Measurements from ENCODE around the gene MAP1LC3B. TPM values are rescaled to one million over a fixed set of nuclear protein-coding genes. Genes with fewer than 3 reads are reported as not detected.
A peak's percentile ranks its signal among the peaks of the same experiment; 100 is the strongest.

Gene MAP1LC3B
- total RNA-seq, 1 donor from 2014 or later: 40.8 TPM

DNA sequence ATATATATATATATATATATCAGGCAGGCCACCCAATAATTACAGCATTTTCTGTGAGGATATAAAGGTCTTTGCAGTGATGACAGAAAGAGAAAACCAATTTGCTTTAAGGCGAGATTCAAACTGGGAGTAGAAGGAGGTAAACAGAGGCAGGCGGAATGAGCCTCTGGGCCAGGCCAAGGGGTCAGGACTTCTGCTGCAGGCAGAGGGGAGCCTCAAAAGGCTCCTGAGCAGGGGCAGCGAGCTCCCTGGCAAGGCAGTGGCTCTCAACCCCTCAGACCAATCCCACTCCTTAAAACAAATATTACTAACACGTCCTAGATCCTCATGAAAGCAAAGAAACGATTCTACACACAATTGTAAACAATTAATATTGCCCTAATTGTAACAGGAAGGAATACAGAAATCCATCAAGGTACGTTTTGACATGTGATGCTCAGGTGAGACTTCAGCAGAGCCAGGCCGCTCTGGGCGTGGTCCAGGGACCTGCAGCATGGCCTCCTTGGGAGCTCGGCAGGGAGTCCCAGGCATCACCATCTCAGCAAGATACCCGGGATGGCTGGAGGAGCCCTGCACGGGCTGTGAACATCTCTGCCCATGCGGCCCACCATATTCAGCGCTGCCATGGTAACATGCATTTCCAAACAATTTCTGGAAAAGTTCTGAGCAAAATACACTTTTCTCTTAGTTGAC is 27.0 kb upstream of the MAP1LC3B start:
- H3K27ac Mint-ChIP-seq: no peak overlapping the region
- no peak overlapping the region for H3K4me3 Mint-ChIP-seq
- no peaks in the 10 kb centered on the region for H3K9me3 Mint-ChIP-seq
- H3K27me3 Mint-ChIP-seq (ENCODE audit: insufficient read depth): no peaks in the 10 kb centered on the region
- peaks cover 11% of the 10 kb centered on the region for H3K36me3 Mint-ChIP-seq (ENCODE audit: low read depth)
- peaks cover 40% of the 10 kb centered on the region for H3K4me1 Mint-ChIP-seq (ENCODE audit: low read depth)
- DNase-seq (ENCODE audit: low spot score): no peak
- intact Hi-C loops (cut with micrococcal nuclease): no loop called here

DNA sequence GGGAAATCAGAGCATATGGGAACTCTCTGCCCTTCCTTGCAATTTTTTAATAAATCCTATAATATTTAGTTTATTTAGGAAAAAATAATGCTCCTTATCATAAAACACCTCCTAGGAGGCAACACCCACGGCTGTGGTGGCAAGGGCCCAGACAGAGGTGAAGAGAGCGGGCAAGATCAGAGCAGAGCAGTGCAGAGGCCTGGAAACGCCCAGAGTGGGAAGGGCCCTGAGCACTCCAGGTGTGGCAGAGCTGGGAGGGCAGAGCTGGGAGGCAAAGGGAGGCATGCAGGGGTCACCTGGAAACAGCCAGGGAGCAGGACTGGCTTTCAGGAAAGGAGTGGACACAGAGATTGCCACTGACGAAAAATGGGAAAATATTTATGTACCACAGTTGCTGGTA is 25.8 kb upstream of the MAP1LC3B start:
- Mint-ChIP-seq H3K36me3 (ENCODE audit: low read depth) (peaks cover 8% of the 10 kb centered on the region), H3K27me3 (ENCODE audit: insufficient read depth) (no peaks in the 10 kb centered on the region), H3K27ac (no peak overlapping the region), H3K4me3 (no peak overlapping the region), H3K9me3 (no peaks in the 10 kb centered on the region), H3K4me1 (ENCODE audit: low read depth) (peaks cover 37% of the 10 kb centered on the region)
- intact Hi-C loops (cut with micrococcal nuclease): no loop called here
- no peak for DNase-seq (ENCODE audit: low spot score)

DNA sequence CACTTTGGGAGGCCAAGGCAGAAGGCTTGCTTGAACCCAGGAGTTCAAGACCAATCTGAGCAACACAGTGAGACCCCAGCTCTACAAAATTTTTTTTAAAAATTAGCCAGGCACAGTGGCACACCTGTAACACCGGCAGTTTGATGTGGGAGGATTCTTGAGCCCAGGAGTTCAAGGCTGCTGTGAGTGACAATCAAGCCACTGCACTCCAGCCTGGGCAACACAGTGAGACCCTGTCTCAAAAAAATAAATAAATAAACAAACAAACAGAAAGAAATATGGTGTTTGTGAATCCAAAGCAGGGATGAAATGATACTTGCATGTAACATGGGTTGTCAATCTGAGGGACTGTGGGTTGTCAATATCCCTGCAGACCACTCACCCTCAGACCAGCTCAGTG is 25.2 kb upstream of the MAP1LC3B start:
- no peak overlapping the region for H3K4me3 Mint-ChIP-seq
- intact Hi-C loops (cut with micrococcal nuclease): no loop called here
- no peaks in the 10 kb centered on the region for H3K9me3 Mint-ChIP-seq
- no peak overlapping the region for H3K27ac Mint-ChIP-seq
- peaks cover 37% of the 10 kb centered on the region for H3K4me1 Mint-ChIP-seq (ENCODE audit: low read depth)
- H3K36me3 Mint-ChIP-seq (ENCODE audit: low read depth): peaks cover 8% of the 10 kb centered on the region
- no peak for DNase-seq (ENCODE audit: low spot score)
- H3K27me3 Mint-ChIP-seq (ENCODE audit: insufficient read depth): no peaks in the 10 kb centered on the region

- Mint-ChIP-seq H3K4me1 (ENCODE audit: low read depth) (peaks cover 37% of the 10 kb centered on the region), H3K4me3 (no peak overlapping the region), H3K27me3 (ENCODE audit: insufficient read depth) (no peaks in the 10 kb centered on the region), H3K27ac (no peak overlapping the region), H3K9me3 (no peaks in the 10 kb centered on the region), H3K36me3 (ENCODE audit: low read depth) (peaks cover 8% of the 10 kb centered on the region)
- DNase-seq (ENCODE audit: low spot score): no peak
- intact Hi-C loops (cut with micrococcal nuclease): no loop called here
Observed at GRCh38 chr16:87367529-87367928, 24.6 kb upstream of the MAP1LC3B start.

- intact Hi-C loops (cut with micrococcal nuclease): no loop called here
- Mint-ChIP-seq H3K27ac (peak overlapping the region; percentile 55), H3K9me3 (no peaks in the 10 kb centered on the region), H3K4me3 (no peak overlapping the region), H3K27me3 (ENCODE audit: insufficient read depth) (no peaks in the 10 kb centered on the region), H3K36me3 (ENCODE audit: low read depth) (peaks cover 8% of the 10 kb centered on the region), H3K4me1 (ENCODE audit: low read depth) (peaks cover 37% of the 10 kb centered on the region)
- no peak for DNase-seq (ENCODE audit: low spot score)
Observed at GRCh38 chr16:87368029-87368770, 23.9 kb upstream of the MAP1LC3B start.

DNA sequence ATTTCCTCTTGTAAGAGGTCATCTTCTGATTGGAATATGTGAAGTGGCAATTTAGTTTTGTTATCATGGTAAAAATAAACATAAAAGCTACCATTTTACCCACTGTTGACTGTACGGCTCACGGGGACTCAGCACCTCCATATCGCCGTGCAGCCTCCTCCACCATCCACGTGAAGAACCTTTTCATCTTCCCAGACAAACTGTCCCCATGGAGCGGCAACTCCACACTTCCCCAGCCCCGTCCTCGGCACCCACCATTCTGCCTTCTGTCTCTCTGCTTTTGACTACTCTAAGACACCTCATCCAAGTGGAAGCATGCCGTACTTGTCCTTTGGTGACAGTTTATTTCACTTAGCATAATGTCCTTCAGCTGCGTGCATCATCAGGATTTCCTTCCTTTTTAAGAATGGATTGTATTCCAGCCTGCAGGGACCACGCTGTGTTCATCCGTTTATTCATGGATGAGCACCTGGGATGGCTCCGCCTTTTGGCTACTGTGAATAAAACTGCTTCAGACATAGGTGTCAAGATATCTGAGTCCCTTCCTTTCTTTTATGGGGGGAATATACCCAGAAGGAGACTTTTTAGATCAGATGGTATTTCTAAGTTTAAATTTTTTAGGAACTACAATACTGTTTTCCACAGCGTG is 22.9 kb upstream of the MAP1LC3B start:
- H3K36me3 Mint-ChIP-seq (ENCODE audit: low read depth): peaks cover 3% of the 10 kb centered on the region
- H3K9me3 Mint-ChIP-seq: no peaks in the 10 kb centered on the region
- H3K4me1 Mint-ChIP-seq (ENCODE audit: low read depth): peaks cover 31% of the 10 kb centered on the region

DNA sequence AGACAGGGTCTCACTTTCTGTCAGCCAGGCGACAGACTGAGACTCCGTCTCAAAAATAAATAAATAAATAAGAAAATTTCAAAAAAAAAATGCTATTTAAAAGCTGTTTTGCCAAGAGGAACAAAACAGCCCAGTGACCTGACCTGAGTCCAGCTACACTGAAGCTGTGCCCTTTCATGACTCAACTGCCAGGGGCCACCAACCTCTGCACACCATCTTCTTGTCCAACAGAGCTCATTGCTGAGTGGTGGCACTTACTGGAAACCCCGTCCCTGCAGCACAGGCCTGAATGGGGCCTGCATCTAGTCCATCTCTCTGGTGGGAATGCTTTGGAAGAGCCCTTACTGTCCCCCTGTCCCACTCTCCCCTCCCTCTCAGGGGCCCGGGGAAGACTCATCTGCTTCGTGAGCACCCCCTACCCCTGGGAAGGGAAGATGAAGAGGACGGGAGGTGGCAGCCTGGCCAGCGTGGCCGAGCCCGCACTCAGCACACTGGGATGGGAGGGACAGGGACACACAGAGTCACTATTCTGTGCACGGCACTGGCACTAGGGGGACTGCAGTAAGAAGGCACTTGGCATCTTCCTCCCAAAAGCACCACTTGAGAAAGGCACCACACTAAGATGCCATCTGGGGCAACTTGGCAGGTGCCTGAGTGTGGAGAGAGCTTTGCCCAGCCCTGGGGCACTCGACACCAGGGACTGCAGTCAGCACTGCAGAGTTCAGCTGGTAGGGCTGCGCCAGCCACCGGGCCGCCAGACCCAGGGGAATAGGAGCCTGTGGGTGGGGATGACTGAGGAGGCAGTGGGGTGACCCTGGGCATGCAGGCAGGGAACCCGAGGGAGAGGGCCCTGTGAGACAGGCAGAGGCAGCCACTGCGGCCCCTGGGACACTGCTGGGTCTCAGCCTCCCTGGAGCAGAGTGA is 22.1 kb upstream of the MAP1LC3B start:
- Mint-ChIP-seq H3K36me3 (ENCODE audit: low read depth) (peaks cover 3% of the 10 kb centered on the region), H3K27ac (peak overlapping the region; percentile 18), H3K27me3 (ENCODE audit: insufficient read depth) (no peaks in the 10 kb centered on the region), H3K4me1 (ENCODE audit: low read depth) (peaks cover 23% of the 10 kb centered on the region), H3K4me3 (no peak overlapping the region), H3K9me3 (no peaks in the 10 kb centered on the region)
- intact Hi-C loops (cut with micrococcal nuclease): no loop called here
- DNase-seq (ENCODE audit: low spot score): no peak

More for the DNA sequence above, 22.9 kb upstream of the MAP1LC3B start:
- no peaks in the 10 kb centered on the region for H3K27me3 Mint-ChIP-seq (ENCODE audit: insufficient read depth)
- H3K4me3 Mint-ChIP-seq: no peak overlapping the region
- intact Hi-C loops (cut with micrococcal nuclease): no loop called here
- no peak overlapping the region for H3K27ac Mint-ChIP-seq
- DNase-seq (ENCODE audit: low spot score): no peak

- Mint-ChIP-seq H3K4me3 (no peak overlapping the region), H3K36me3 (ENCODE audit: low read depth) (peaks cover 2% of the 10 kb centered on the region), H3K9me3 (no peaks in the 10 kb centered on the region), H3K27ac (no peak overlapping the region), H3K27me3 (ENCODE audit: insufficient read depth) (no peaks in the 10 kb centered on the region), H3K4me1 (ENCODE audit: low read depth) (peaks cover 22% of the 10 kb centered on the region)
- DNase-seq (ENCODE audit: low spot score): no peak
- intact Hi-C loops (cut with micrococcal nuclease): no loop called here
Observed at GRCh38 chr16:87371261-87371866, 20.8 kb upstream of the MAP1LC3B start.

DNA sequence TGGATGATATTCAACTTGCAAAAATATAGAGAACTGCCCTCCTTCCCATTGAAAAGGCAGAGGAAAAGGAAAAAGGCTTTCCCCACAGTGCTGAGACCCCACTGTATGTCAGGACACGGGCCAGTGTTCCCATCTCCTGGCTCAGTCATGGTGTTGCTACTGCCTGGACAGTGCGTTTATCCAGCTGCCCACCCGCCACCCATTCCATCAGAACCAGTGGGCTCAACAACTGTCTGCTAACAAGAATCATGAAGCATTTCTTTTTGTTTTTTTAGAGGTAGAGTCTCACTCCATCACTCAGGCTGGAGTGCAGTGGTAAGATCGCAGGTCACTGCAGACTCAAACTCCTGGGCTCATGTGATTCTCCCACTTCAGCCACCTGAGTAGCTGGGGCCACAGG is 19.8 kb upstream of the MAP1LC3B start:
- intact Hi-C loops (cut with micrococcal nuclease): no loop called here
- Mint-ChIP-seq H3K4me1 (ENCODE audit: low read depth) (peaks cover 25% of the 10 kb centered on the region), H3K4me3 (no peak overlapping the region), H3K36me3 (ENCODE audit: low read depth) (no peaks in the 10 kb centered on the region), H3K9me3 (no peaks in the 10 kb centered on the region), H3K27me3 (ENCODE audit: insufficient read depth) (no peaks in the 10 kb centered on the region), H3K27ac (no peak overlapping the region)
- no peak for DNase-seq (ENCODE audit: low spot score)

DNA sequence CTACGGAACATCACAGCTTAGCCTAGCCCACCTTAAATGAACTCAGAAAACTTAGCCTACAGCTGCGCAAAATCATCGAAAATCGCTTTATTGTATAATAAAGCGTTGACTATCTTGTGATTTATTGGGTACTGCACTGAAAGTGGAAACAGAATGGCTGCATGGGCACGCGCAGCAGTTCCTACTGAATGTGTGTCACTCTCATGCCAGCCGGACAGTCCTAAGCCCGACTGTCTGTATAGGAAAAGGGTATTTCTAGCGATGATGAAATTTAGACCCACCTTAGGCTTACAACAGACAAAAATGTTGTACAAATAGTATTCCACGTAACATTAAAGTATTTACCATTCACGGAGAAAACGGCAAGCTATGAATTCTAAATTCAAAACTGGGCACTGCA is 17.8 kb upstream of the MAP1LC3B start:
- H3K4me1 Mint-ChIP-seq (ENCODE audit: low read depth): peaks cover 12% of the 10 kb centered on the region
- peaks cover 2% of the 10 kb centered on the region for H3K36me3 Mint-ChIP-seq (ENCODE audit: low read depth)
- no peaks in the 10 kb centered on the region for H3K27me3 Mint-ChIP-seq (ENCODE audit: insufficient read depth)
- no peak overlapping the region for H3K27ac Mint-ChIP-seq
- no peaks in the 10 kb centered on the region for H3K9me3 Mint-ChIP-seq
- no peak overlapping the region for H3K4me3 Mint-ChIP-seq
- no peak for DNase-seq (ENCODE audit: low spot score)
- intact Hi-C loops (cut with micrococcal nuclease): no loop called here

- H3K27ac Mint-ChIP-seq: peak overlapping the region; percentile 29
- no peak for DNase-seq (ENCODE audit: low spot score)
- no peaks in the 10 kb centered on the region for H3K9me3 Mint-ChIP-seq
- no peaks in the 10 kb centered on the region for H3K27me3 Mint-ChIP-seq (ENCODE audit: insufficient read depth)
- H3K4me1 Mint-ChIP-seq (ENCODE audit: low read depth): peaks cover 14% of the 10 kb centered on the region
- peaks cover 2% of the 10 kb centered on the region for H3K36me3 Mint-ChIP-seq (ENCODE audit: low read depth)
- H3K4me3 Mint-ChIP-seq: no peak overlapping the region
- intact Hi-C loops (cut with micrococcal nuclease): no loop called here
Observed at GRCh38 chr16:87375426-87376135, 16.6 kb upstream of the MAP1LC3B start.

DNA sequence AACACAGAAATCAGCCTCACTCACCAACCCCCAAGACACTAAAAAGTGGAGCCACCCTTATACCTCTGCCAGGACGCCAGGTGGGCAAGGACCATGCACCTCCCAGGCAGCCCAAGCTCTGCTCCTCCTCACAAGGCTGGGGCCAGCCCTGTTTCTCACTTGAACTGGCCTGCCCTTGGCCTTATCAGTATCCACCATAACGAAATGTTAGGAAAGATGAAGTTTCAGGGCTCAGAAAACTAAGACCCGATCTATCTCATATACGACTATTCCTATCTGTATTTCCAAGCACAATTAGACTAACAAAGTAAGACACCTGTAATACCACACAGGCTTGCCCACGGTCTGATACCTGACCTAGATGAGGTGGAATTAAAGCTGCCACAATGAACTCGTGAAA is 15.5 kb upstream of the MAP1LC3B start:
- intact Hi-C loops (cut with micrococcal nuclease): no loop called here
- no peak overlapping the region for H3K27ac Mint-ChIP-seq

More for the DNA sequence above, 15.5 kb upstream of the MAP1LC3B start:
- H3K4me3 Mint-ChIP-seq: no peak overlapping the region
- H3K4me1 Mint-ChIP-seq (ENCODE audit: low read depth): peaks cover 25% of the 10 kb centered on the region
- no peak for DNase-seq (ENCODE audit: low spot score)
- H3K9me3 Mint-ChIP-seq: no peaks in the 10 kb centered on the region
- no peaks in the 10 kb centered on the region for H3K27me3 Mint-ChIP-seq (ENCODE audit: insufficient read depth)
- H3K36me3 Mint-ChIP-seq (ENCODE audit: low read depth): peaks cover 8% of the 10 kb centered on the region

Data from activated T-helper 1 cell treated with anti-CD3 and anti-CD28 coated beads, Interleukin-12 subunit alpha, Interleukin-12 subunit beta, Interleukin-2, Interleukin-4 antibody, amounts not matched to agents 30 ng/mL and 10 ng/mL and 1 ng/mL, durations not matched to agents 14 hours and 24 hours and 36 hours (primary cell).